Measurements from ENCODE around the gene TP53I13.

Gene TP53I13

DNA sequence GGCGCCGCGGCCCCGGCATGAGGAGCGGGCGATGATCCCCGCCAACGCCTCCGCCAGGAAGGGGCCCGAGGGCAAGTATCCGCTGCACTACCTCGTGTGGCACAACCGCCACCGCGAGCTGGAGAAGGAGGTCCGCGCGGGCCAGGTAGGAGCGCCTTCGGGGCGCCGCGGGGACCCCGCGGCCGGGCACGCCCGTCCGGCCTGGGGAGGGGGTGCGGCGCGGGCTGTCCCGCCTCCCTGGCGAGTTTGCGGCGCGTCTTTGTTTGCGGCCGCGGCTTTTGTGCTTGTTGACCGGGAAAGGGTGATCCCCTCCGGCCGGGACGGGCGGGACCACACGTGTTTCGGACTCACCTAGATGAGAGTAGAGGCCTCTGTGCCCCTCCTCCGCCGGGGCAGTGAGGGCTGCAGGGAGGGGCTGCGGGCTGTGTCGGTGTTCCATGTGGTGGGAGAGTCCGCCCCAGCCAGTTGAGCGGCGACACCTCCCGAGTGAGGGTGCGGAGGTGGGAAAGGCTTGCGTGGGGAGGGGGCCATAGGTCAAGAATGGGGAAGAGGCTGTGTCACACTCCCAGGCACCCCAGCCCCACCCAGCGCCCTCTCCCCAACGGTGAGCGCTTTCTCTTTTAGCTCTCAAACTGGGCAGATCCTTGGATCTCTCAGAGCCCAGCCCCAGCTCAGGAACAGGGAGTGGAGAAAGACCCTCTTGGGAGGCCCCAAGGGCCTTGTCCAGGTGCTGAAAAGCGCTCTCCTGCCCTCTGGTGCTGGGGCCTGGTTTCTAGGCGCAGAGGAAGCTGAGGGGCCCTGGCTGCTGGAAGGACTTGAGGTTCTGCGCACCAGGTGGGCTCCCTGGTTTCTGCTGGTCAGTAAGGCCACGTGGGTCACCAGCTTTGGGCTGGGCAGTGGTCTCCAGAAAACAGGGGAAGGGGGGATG lies 25.4 kb downstream of the TP53I13 start:
- no peak for DNase-seq (ENCODE audit: low read depth)

DNA sequence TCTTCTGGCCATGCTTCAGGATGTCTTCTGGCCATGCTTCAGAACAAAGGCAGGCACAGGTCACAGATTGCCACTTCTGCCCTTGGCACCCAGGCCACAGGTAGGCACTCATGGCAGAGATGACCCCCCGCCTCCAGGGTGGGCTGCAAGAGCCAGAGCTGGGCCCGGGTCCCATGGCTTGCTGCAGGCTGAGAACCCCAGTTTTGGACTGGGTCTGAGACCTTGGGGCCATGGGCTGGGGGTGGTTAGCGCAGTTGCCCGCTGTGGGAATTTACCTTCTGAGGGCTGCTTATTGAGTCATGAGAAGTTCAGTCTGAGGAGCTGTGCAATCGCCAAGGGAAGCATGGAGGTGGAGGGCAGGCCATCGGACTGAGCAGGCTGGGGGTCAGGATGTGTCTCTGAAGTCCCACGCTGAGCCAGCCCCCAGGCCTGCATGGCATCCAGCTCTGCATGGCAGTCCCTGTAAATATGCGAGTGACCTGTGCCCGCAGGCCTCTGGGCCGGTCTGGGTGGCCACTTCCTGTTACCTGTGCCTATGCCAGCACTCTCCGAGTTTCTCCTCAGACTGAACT lies 26.1 kb downstream of the TP53I13 start:
- no peak for DNase-seq (ENCODE audit: low read depth)

DNA sequence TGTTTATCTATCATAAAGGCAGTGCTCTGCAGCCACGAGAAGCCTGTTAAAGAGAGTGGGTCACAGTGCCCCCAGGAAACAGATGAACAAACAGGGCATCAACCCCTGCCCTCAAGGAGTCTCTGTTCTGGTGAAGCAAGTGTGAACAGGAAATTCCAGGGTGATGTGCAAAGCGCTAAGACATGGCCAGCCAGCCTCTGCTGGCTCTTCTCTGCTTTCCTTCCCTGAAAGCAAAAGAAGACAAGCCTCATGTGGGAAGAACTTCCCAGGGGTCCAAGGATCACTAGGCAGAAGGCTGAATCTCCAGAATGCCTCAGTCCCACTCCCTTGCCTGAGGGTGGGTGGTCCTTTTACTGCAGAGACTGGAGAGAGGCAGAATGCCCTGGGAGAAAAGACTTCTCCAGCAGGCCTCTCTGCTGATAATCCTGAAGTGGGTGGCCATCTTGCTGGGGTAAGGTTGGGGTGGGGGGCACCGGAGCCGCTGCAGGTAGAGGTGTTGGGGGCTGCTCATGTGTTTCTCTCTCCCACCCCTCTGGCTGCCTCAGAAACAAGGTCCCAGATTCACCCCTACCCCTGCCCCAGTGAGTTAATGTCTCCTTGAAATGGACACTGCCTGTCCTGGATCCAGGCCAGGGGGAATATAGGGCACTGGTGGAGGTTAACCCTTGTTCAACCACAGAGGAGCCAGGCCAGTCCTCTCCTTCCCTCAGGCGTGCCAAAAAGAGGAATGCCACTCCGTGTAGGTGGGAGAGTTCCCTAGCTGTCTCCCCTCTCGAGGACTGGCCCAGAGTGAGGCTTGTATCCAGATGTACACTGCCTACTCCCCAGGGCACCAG lies 26.8 kb downstream of the TP53I13 start:
- no peak for DNase-seq (ENCODE audit: low read depth)

DNA sequence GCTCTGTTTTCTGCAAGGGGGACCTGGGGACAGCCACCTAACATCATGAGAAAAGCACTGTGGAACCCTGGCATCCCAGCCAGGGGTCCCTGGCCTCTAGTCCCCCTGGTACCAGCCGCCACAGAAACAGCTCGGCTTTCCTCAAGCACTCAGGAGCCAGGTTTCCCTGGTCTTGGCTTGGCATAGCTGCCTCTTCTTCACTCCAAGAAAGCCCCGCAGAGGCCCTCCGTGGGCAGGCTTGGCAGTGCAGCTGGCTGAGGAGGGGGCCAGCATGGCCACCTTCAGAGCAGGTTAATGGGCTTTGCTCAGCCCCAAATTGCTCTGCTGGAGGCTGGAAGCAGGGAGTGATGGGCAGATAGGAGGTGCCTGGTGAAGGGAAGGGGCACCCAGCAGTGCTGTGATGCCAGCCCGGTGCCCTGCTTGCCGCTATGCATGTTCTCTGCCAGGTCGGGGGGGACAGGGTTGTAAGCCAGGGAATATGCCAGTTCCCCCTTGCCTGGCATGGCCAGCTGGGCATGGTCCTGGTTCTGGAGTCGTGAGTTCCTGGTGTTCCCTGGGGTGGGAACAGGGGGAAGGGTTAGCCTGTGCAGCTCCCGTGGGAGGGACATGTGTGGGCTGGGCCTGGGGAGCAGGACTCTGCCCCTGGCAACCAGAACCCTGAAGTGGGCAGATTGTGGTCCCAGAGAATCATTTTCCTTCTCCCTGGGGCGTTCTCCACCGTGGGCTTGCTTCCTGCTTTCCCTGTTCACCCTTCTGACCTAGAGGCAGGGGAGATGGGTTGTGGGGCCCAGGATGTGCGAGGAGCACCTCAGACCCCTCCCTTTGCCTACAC lies 27.7 kb downstream of the TP53I13 start:
- DNase-seq (ENCODE audit: low read depth), result no peak

DNA sequence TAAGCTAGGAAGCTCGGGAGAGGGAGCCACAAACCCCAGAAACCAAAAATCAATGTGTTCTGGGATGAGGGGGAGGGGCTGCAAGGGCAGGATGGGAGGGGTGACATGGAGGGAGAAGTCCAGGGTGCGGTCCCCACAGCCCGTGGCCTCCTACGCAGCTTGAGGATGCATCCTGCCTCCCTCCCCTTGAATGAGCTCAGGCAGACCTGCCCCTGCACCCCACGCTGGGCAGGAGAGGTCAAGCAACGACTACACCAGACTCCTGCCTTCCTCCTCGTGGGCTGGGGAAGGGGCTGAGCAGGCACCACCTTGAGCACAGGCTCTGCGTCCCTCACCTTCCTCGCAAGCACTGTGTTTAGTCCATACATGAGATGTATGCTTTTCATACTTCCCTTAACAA lies 28.3 kb downstream of the TP53I13 start:
- DNase-seq (ENCODE audit: low read depth), result no peak

DNA sequence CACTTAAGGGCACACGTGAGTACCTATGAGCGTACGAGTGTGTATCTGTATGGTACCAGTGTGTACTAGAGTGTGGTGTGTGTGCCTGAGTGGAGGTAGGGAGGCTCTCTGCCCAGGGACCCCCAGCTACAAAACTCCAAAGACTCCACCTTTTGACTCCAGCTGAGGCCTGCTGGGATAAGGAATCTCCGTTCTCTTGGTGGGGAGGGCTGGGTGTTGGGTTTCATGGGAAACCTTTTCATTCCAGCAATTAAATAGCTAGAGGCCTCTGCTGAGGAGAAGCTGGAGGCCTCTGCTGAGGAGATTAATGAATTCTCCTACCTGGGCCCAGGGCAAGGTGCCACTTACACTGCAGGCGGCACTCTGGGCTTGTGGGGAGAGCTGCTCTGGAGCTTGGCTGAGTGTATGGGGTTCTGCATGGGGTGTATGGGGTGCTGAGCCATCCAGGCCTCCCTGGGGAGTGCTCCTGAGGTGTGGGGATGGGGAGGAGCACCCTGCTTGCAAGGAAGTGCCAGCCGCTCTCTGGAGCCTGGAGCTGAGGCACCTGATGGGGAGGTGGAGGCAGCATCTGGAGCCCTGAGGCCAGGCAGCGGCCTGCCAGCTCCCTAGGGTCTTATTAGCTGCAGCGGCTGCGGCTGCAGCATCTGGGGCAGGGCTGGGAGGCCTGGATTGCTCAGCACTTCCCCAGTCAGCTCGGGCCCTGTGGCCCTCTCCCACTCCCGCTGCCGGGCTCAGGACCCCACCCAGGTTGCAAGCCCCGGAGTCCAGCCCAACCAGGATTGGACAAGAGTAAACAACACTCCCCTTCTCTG lies 29.1 kb downstream of the TP53I13 start:
- DNase-seq (ENCODE audit: low read depth), result no peak

DNA sequence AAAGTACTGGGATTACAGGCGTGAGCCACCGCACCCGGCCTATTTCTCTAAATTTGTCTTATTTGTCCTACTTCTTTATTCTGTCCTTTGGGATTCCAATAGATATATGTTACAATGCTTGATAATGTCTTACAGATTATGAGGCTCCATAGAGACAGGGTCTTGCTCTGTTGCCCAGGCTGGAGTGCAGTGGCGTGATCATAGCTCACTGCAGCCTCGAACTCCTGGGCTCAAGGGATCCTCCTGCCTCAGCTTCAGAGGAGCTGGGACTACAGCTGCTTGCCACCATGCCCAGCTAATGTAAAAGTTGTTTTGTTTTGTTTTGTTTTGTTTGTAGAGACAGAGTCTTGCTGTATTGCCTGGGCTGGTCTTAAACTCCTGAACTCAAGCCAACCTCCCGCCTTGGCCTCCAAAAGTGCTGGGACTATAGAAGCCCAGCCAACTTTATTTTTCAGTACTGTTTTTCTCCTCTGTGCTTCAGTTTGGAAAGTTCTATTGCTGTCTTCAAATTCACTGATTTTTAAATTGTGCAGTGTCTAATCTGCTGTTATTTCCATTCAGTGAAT lies 34.7 kb downstream of the TP53I13 start:
- no peak for DNase-seq (ENCODE audit: low read depth)

DNA sequence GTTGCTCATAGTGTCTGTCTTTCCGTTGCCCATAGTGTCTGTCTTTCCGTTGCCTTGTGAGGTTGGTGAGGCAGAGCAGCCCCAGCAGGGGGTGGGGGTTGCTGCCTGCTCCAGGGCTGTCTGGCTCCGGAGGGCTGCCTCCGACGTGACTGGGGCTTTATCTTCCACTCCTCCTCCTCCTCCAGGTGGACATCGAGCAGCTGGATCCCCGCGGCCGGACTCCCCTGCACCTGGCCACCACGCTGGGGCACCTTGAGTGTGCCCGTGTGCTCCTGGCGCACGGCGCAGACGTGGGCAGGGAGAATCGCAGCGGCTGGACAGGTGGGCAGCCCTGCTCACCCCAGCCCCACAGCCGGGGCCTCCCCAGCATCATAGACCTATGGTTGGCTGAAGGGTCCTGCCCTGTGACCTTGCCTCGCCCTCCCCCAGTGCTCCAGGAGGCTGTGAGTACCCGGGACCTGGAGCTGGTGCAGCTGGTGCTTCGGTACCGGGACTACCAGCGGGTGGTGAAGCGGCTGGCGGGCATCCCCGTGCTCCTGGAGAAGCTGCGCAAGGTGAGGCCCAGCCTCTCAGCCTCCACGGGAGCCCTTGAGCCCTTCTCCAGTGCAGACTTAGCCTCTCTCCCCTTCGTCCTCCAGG lies 39.2 kb downstream of the TP53I13 start:
- no peak for DNase-seq (ENCODE audit: low read depth)

DNA sequence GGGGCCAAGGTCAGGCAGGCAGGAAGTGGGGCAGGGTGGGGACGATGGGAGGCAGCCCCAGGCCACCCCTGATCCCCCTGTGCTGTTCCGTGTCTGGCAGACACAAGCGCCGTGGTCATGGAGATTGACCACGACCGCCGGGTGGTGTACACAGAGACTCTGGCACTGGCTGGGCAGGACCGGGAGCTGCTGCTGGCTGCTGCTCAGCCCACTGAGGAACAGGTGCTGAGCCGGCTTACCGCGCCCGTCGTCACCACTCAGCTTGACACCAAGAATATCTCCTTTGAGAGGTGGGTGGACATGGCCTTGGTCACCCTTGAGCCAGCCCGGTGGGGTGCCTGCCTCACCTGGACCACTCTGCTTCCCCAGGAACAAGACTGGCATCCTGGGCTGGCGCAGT lies 40.5 kb downstream of the TP53I13 start:
- no peak for DNase-seq (ENCODE audit: low read depth)

DNA sequence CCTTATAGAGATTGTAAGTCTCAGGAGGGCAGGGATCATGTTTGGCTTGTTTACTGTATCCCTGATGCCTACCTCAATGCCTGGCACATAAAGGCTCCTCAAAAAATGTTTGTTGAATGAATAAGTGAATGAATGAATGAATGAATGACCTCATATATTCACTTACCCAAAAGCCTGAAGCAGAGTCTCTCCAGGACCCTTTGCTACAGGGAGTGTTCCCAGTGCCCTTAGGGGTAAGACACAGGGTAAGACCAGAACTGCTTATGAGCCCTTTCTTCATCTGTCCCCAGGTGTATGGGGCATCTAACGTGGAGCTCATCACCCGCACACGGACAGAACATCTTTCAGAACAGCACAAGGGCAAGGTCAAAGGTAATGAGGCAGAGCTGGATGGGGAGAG lies 41.9 kb downstream of the TP53I13 start:
- DNase-seq (ENCODE audit: low read depth), result no peak

DNA sequence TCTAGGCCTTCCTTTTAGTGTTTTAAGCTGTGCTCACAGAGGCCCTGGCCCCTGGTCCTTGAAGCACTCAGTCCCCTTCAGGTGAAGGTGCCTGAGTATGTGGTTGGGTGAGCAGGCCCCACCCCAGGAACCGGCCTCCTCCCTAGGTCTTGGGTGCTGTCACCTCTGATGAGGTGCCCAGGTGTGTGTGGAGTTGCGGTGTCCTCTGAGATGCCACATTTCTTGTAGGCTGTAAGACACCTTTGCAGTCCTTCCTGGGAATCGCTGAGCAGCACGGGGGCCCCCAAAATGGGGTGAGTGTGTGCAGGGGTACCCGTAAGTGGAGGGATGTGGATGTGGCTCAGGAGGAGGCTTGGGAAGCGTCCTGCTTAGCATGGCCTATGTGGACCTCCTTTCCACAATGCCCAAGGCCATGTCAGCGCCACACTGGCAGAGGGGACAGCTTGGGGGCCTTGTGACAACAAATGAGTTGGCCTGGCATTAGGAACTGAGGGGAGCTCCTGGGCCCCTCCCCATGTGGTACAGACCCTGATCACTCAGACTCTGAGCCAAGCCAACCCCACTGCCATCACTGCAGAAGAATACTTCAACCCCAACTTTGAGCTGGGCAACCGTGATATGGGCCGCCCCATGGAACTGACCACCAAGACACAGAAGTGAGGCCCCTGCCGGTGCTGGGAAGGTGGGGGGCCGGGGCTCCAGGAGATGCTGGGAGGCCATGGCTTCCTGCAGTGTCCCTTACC lies 43.0 kb downstream of the TP53I13 start:
- no peak for DNase-seq (ENCODE audit: low read depth)

DNA sequence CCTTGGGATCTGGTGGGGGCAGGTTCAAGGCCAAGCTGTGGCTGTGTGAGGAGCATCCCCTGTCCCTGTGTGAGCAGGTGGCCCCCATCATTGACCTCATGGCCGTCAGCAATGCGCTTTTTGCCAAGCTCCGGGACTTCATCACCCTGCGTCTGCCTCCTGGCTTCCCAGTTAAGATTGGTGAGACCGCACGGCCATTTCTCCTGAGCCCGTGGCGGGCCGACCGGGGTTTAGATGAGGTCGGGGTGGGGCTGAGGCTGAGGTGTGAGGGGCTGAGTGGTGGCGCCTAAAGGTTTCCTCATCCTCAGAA lies 43.5 kb downstream of the TP53I13 start:
- no peak for DNase-seq (ENCODE audit: low read depth)

DNA sequence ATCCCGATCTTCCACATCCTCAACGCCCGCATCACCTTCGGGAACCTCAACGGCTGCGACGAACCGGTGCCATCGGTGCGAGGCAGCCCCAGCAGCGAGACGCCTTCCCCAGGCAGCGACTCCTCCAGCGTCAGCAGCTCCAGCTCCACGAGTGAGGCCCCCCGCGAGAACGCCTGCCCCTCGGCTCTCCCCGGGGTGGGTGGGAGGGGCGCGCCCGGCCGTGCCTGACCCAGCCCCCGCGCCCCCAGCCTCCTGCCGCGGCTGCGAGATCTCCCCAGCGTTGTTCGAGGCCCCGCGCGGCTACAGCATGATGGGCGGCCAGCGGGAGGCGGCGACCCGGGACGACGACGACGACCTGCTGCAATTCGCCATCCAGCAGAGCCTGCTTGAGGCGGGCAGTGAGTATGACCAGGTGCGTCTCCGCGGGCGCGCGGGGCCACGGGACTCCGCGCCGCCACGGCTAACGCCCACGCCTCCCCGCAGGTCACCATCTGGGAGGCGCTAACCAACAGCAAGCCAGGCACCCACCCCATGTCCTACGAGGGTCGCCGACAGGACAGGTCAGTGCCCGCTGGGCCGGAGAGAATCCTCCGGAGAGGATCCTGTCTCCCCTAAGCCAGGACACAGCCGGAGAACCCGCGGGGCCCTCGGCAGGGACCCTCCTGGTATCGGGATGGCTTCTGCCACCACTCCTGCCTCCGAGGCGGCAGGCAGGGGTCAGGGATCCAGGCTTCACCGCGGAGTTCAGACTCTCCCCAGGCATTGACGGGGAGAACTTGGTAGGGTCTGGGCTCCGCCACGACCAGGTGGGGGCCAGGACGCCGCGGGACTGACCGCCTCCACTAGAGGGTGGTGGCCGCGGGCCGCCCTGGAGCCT lies 44.1 kb downstream of the TP53I13 start:
- no peak for DNase-seq (ENCODE audit: low read depth)

DNA sequence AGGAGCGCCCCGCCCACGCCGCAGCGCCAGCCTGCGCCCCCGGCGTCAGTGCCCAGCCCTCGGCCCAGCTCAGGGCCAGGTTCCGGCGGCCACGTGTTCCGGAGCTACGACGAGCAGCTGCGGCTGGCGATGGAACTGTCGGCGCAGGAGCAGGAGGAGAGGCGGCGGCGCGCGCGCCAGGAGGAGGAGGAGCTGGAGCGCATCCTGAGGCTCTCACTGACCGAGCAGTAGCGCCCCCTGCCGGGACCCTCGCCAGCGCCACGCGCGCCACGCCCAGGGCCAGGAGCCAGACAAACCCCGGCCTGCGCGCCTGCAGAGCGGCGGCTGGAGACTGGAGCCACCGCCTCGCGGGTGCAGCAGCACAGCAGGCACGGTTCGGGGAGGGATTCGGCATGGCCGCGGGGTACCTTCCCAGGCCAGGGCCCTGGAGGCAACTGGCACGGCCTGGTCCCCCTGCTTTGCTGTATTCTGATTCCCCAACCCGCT lies 44.9 kb downstream of the TP53I13 start:
- peak; percentile 91 for DNase-seq (ENCODE audit: low read depth)

DNA sequence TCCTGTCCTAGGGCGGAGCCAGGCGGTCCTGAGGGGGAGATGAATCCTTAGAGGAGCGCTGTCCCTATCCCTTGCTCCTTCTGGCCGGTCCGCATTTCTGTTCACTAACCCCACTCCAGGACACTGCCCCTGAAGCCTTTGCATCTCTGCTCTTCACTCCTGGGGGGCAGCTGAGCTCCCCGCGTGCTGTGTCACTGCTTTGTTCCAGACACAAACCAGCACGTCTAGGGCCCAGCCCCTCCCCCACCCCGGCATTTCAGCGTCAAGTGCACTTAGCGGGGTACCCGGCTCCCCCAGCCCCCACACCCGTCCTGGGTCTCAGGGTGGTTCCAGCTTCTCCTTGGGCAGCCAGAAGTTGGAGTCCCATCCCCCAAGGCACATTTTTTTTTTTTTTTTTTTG lies 45.4 kb downstream of the TP53I13 start:
- DNase-seq (ENCODE audit: low read depth), result no peak

DNA sequence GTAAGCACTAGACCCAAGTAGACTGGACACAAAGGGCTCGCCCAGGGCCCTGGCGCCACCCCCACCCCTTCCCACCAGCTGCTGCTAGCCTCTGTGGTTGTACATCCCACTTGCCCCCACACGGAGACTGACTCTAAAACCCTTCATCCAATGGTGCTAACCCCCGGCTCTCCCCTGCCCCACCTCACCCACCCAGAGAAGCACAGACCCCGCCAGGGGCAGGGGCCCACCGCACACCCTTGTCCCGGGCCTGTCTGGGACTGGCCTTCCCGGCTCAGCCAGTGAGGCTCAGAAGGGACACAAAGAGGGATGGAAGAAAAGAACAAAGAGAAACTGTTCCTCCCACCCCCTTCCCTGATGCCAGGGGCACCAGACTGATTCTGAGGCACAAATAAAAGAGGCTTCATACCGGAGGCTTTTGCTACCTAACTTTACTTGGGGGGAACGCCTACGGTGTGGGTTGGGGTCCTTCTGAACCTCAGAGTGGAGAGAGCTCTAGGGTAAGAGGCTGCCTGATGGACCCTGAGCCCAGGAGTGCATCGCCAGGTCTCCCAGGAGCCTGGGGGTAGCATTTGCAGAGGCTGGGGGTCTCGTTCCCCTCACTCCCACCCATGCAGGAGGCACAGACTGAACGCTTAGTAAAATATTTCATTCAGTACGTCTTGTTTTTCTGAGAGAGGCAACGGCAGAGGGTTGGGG lies 46.0 kb downstream of the TP53I13 start:
- DNase-seq (ENCODE audit: low read depth), result no peak

DNA sequence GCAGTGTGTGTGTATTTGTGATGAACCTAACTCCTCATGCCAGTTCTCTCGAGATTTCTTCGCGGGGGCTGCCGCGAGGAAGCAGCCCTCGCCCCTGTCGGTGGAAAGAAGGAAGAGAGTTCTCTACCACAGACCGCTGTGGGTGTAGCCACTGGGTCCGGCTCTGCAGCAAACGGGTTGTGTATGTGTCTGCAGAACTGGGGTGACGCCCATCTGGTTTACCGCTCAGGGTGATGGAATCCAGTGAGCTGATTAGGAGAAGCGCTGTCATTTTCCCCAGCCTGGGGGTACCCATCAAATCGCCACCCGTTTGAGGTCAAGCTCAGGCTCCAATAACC lies 46.5 kb downstream of the TP53I13 start:
- DNase-seq (ENCODE audit: low read depth), result no peak

Measured in activated T-cell treated with anti-CD3 and anti-CD28 coated beads for 24 hours (primary cell).